ENCODE data around the gene TNIP2.
A peak's percentile ranks its signal among the peaks of the same experiment; 100 is the strongest.

The TNIP2 gene

DNA sequence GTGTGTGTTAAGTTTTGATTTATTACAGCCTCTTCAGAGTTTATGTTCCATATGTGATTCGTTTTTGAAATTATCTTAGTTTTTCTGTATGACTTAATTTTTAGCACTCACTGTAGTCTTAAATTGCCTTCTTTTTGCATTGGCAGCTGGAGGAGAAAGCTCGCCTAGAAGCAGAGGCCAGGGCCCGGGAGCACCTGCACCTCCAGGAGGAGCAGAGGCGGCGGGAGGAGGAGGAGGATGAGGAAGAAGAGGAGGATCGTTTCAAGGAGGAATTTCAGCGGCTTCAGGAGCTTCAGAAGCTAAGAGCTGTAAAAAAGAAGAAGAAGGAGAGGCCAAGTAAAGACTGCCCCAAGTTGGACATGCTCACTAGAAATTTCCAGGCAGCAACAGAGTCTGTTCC is 56.6 kb downstream of the TNIP2 start:
- Mint-ChIP-seq H3K9me3 (no peaks in the 10 kb centered on the region), H3K27ac (peak overlapping the region; percentile 63 to 71), H3K4me1 (peaks cover 8% of the 10 kb centered on the region), H3K27me3 (no peaks in the 10 kb centered on the region), H3K4me3 (no peak overlapping the region)
- ATAC-seq (no peak), DNase-seq (no peak)

DNA sequence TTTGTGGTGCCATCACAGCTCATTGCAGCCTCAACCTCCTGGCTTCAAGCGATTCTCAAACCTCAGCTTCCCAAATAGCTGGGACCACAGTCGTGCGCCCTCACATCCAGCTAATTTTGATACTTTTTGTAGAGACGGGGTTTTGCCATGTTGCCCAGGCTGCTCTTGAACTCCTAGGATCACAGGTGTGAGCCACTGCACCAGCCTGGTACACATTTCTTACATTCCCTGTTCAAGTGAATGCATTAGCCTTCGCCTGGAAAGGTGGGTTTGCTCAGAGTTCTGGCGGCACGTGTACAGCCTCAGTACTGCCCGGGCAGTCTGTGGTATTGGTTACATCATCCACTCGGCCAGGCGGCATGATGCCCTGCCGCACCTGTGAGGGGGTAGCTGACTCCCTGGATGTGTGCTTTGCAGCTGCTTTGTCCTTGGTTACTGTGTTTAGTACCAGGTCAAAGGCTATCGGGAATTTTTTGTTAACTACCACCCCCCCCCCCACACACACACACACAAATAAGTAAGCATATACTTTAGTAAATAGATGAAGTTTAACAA is 57.1 kb downstream of the TNIP2 start:
- ATAC-seq: no peak
- H3K4me1 Mint-ChIP-seq: peaks cover 8% of the 10 kb centered on the region
- H3K27me3 Mint-ChIP-seq: no peaks in the 10 kb centered on the region
- no peak overlapping the region for H3K4me3 Mint-ChIP-seq
- no peaks in the 10 kb centered on the region for H3K9me3 Mint-ChIP-seq
- no peak for DNase-seq
- peak overlapping the region in 1 of 2 donors; percentile 34 for H3K27ac Mint-ChIP-seq

DNA sequence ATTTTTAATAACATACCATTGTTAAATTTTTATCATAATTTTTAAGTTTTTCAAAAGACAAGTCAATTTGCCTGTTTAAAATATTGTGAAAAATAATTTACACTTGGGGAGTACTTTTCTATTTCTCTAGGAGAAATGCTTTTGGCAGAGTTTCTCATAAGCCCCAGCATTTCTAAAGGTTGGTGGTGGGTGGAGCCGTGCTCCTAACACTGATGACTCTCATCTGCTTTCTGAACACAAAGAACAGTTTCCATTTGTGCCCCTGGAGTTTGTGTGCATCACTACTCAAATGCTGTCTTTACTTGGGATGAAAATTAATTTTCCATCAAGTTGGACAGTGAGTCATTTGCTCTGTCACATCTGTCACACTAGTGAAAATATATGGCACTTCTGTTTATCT is 57.6 kb downstream of the TNIP2 start:
- ATAC-seq: no peak
- Mint-ChIP-seq H3K27ac (peak overlapping the region in 1 of 2 donors; percentile 73), H3K4me1 (peaks cover 8% of the 10 kb centered on the region), H3K4me3 (no peak overlapping the region), H3K9me3 (no peaks in the 10 kb centered on the region), H3K27me3 (no peaks in the 10 kb centered on the region)
- DNase-seq: no peak

DNA sequence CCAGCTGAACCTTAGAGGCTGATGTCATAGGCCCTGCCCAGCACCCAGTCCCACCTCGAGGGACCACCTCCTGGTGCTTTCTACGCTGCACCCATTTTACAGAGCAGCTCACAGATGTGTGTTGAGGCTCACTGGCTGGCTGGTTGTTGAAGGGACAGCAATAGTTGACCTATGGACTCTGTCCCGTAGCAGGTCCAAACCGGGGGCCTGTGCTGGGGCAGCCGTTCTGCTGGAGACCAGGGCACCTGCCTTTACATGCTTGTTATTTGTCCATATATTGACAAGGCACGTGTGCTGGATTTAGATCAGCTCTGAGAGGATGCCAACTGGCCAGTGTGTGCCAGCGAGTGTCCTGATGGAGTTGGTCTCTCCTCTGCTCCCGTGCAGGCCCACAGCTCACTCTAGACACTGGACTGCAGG is 58.1 kb downstream of the TNIP2 start:
- H3K4me3 Mint-ChIP-seq: no peak overlapping the region
- H3K27me3 Mint-ChIP-seq: no peaks in the 10 kb centered on the region
- peak overlapping the region; percentile 54 to 62 for H3K27ac Mint-ChIP-seq
- H3K4me1 Mint-ChIP-seq: peaks cover 8% of the 10 kb centered on the region
- no peaks in the 10 kb centered on the region for H3K9me3 Mint-ChIP-seq
- DNase-seq (no peak), ATAC-seq (no peak)

DNA sequence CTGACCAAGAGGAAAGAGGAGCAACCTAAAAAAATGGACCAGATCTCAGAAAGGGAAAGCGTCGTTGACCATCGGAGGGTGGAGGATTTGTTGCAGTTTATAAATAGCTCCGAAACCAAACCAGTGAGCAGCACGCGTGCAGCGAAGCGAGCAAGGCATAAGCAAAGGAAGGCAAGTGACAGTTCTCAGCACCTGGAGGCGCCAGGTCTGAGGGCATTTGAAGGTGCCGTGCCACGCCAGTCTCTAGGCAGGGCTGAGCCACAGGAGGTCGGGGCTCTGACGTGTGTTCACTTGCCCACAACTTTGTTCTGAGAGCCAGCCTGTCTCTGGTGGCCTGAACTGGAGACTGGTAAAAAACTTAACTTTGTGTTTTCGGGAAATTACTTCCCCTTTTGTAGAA is 59.7 kb downstream of the TNIP2 start:
- no peaks in the 10 kb centered on the region for H3K9me3 Mint-ChIP-seq
- DNase-seq: no peak
- ATAC-seq: no peak
- H3K4me3 Mint-ChIP-seq: no peak overlapping the region
- peaks cover 19% of the 10 kb centered on the region for H3K4me1 Mint-ChIP-seq
- no peak overlapping the region for H3K27ac Mint-ChIP-seq
- no peaks in the 10 kb centered on the region for H3K27me3 Mint-ChIP-seq

DNA sequence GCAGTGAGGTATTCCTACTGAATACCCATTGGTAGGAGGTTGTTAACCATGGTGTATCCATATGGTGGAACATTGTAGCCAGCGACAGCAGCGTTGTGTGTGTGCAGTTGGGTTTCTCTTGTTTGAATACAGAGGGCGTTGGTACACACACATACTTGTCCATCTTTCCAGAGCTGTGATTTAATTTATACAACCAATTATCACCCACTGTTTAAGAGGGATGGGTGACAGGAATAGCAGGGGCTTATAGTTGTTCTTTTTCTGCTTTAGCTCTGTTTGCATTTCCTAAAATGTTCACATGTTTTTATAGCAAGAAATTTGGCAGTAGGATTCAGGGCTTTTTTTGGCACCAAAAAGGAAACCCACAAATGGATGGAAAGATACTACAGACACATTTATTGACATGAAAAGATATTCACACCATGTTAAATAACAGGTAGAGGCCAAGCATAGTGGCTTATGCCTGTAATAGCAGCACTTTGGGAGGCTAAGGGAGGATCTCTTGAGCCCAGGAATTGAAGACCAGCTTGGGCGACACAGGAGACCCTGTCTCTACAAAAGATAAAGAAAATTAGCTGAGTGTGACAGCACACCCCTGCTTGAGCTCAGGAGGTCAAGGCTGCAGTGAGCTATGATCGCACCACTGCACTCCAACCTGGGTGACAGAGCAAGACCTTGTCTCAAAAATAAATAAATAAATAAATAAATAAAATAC is 60.6 kb downstream of the TNIP2 start:
- Mint-ChIP-seq H3K4me3 (no peak overlapping the region), H3K27ac (no peak overlapping the region), H3K4me1 (peaks cover 28% of the 10 kb centered on the region)

DNA sequence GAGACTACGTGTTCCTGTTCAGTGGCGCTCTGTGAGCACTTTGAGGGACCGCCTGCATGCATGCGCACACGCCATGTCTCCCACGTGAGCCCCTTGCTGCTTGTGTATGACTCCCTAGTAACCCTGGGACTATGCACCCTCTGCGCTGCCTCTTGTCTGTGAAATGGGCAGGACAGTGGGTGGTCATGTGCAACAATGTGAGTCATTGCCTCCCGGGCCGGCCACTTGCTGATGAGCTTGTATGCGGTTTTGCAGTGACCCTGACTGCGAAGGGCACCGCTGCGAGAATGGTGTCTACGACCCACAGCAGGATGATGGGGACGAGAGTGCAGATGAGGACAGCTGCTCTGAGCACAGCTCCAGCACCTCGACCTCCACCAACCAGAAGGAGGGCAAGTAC is 61.4 kb downstream of the TNIP2 start:
- H3K4me1 Mint-ChIP-seq: peaks cover 36% of the 10 kb centered on the region
- no peak overlapping the region for H3K27ac Mint-ChIP-seq
- no peaks in the 10 kb centered on the region for H3K27me3 Mint-ChIP-seq
- ATAC-seq (no peak), DNase-seq (no peak)
- no peaks in the 10 kb centered on the region for H3K9me3 Mint-ChIP-seq
- no peak overlapping the region for H3K4me3 Mint-ChIP-seq

More for the DNA sequence above, 60.6 kb downstream of the TNIP2 start:
- DNase-seq: no peak
- no peaks in the 10 kb centered on the region for H3K27me3 Mint-ChIP-seq
- no peaks in the 10 kb centered on the region for H3K9me3 Mint-ChIP-seq
- ATAC-seq: no peak

DNA sequence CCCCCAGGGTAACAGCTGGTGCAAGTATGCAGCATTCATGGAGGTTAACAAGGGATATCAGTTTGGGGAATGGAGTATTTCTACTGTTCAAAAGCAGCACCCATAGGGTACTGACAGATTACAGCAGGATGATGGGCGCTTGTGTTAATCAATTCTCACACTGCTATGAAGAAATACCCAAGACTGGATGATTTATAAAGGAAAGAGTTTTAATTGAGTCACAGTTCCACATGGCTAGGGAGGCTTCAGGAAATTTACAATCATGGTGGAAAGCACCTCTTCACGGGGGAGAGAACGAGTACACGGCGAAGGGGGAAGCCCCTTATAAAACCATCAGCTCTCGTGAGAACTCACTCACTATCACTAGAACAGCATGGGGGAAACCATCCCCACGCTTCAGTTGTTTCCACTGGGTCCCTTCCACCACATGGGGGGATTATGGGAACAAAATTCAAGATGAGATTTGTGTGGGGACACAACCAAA is 64.1 kb downstream of the TNIP2 start:
- Mint-ChIP-seq H3K9me3 (no peaks in the 10 kb centered on the region), H3K4me3 (peak overlapping the region in 1 of 2 donors; percentile 16), H3K4me1 (peaks cover 32% of the 10 kb centered on the region), H3K27me3 (no peaks in the 10 kb centered on the region), H3K27ac (peak overlapping the region; percentile 9 to 88)
- DNase-seq: peak in 1 of 2 donors; percentile 47
- peak; percentile 89 for ATAC-seq

All from stimulated activated naive CD8-positive, alpha-beta T cell treated with anti-CD3 and anti-CD28 coated beads, Interleukin-15, amount 100 ng/mL, for 72 hours (primary cell).